Thoracic aorta (tissue), 2 donors: ENCODE data around the gene ZBTB40. TPM values are rescaled to one million over a fixed set of nuclear protein-coding genes. Genes with fewer than 3 reads are reported as not detected.

Experiments used
- ATAC-seq: fragments of 150-250 bp; one replicate; pipeline ENCODE4 v1.8.0; 2017; ENCODE audit warnings: low read depth; ENCODE audit not compliant: insufficient number of reproducible peaks, low FRiP score
- DNase-seq: peaks from one replicate; pipeline ENCODE4 v3.0.0-alpha.2; 2020; ENCODE audit warnings: low spot score
- H3K27ac ChIP-seq, 2 donors: fragments of 200-600 bp; sonication (generic); 1 replicate in 1 of 2; 2 replicates in 1 of 2; pipeline ENCODE4 v1.5.1; 2016; ENCODE audit warnings: mild to moderate bottlenecking in 2 of 2, moderate library complexity in 2 of 2
- H3K27me3 ChIP-seq: fragments of 200-600 bp; sonication (generic); replicated peaks from 2 replicates; pipeline ENCODE4 v1.6.0; 2016; ENCODE audit warnings: mild to moderate bottlenecking; ENCODE audit not compliant: insufficient read depth
- H3K36me3 ChIP-seq: fragments of 200-600 bp; sonication (generic); one replicate; pipeline ENCODE4 v1.5.1; 2016
- H3K4me1 ChIP-seq, 2 donors: fragments of 200-600 bp; sonication (generic); 1 replicate in 1 of 2; 2 replicates in 1 of 2; pipeline versions ENCODE4 v1.5.1 to v1.6.0; 2016; ENCODE audit warnings: low read depth in 2 of 2, mild to moderate bottlenecking in 1 of 2; ENCODE audit not compliant: control insufficient read depth in 1 of 2
- H3K4me3 ChIP-seq: fragments of 200-600 bp; sonication (generic); 2 replicates; pipeline ENCODE4 v1.5.1; 2016; ENCODE audit warnings: mild to moderate bottlenecking
- H3K9me3 ChIP-seq: fragments of 200-600 bp; sonication (generic); 2 replicates; pipeline ENCODE4 v1.5.1; 2016
- CTCF ChIP-seq: fragments of 200-600 bp; sonication (generic); IDR thresholded peaks from one replicate; pipeline ENCODE4 v1.5.1; 2019; ENCODE audit warnings: antibody characterized with exemption
- total RNA-seq, 2 donors: library from RNA; depleted of rRNA; stranded (reverse); fragments of >200 nt; gene quantifications; one replicate each; pipeline versions ENCODE4 v1.1.0 to v1.2.3, GENCODE V29; 2016

The ZBTB40 gene
- total RNA-seq, 2 donors from 2014 or later: 30.4 to 36.4 TPM

- Histone ChIP-seq H3K9me3 (no peaks in the 10 kb centered on the region), H3K4me1 (no peaks in the 10 kb centered on the region), H3K4me3 (no peak overlapping the region), H3K27ac (no peak overlapping the region), H3K36me3 (no peaks in the 10 kb centered on the region), H3K27me3 (no peaks in the 10 kb centered on the region)
- DNase-seq (no peak), ATAC-seq (no peak)
- TF ChIP-seq CTCF: no peak
Measured at GRCh38 chr1:22572818-22573217, 121.2 kb downstream of the ZBTB40 start.

DNA sequence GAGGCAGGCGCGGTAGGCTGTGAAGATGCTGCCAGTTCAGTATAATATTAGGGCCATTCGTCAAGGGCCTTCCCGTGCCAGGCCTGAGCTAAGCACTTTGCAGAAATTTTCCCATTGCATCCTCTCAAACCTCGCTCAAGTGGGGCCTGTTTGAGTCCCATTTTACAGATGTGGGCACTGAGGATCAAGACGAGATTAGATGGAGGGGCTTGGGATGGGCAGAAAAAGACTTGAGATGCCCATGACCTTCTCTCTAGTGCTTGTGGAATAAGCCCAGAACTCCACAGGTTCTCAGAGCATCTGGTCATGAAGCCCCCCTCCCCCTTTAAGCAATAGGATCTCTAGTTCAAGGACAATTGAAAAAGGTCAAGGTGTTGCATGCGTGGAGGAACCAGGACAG lies 121.6 kb downstream of the ZBTB40 start:
- ATAC-seq (no peak), DNase-seq (no peak)
- no peak overlapping the region for H3K27ac ChIP-seq
- H3K9me3 ChIP-seq: no peaks in the 10 kb centered on the region
- H3K36me3 ChIP-seq: no peaks in the 10 kb centered on the region
- no peak for TF ChIP-seq CTCF
- H3K4me3 ChIP-seq: no peak overlapping the region
- no peaks in the 10 kb centered on the region for H3K27me3 ChIP-seq
- H3K4me1 ChIP-seq: no peaks in the 10 kb centered on the region

- no peaks in the 10 kb centered on the region for H3K4me1 ChIP-seq
- H3K36me3 ChIP-seq: no peaks in the 10 kb centered on the region
- TF ChIP-seq CTCF: no peak
- DNase-seq: no peak
- H3K27ac ChIP-seq: no peak overlapping the region
- no peak overlapping the region for H3K4me3 ChIP-seq
- no peaks in the 10 kb centered on the region for H3K27me3 ChIP-seq
- no peak for ATAC-seq
- no peaks in the 10 kb centered on the region for H3K9me3 ChIP-seq
Measured at GRCh38 chr1:22575532-22576149, 124.0 kb downstream of the ZBTB40 start.

- DNase-seq (no peak), ATAC-seq (no peak)
- Histone ChIP-seq H3K27me3 (no peaks in the 10 kb centered on the region), H3K4me3 (no peak overlapping the region), H3K4me1 (no peaks in the 10 kb centered on the region), H3K27ac (no peak overlapping the region), H3K36me3 (no peaks in the 10 kb centered on the region), H3K9me3 (no peaks in the 10 kb centered on the region)
- TF ChIP-seq CTCF: no peak
Measured at GRCh38 chr1:22576150-22576544, 124.5 kb downstream of the ZBTB40 start.

- Histone ChIP-seq H3K36me3 (no peaks in the 10 kb centered on the region), H3K9me3 (no peaks in the 10 kb centered on the region), H3K27me3 (no peaks in the 10 kb centered on the region), H3K4me1 (no peaks in the 10 kb centered on the region), H3K4me3 (no peak overlapping the region), H3K27ac (no peak overlapping the region)
- no peak for DNase-seq
- TF ChIP-seq CTCF: no peak
- ATAC-seq: no peak
Measured at GRCh38 chr1:22576617-22577016, 125.0 kb downstream of the ZBTB40 start.
